Measurements from ENCODE around the gene ANKRD27.
"Not testable (repeated sequence)": the region's sequence is repeated elsewhere in the genome, so short reads cannot be mapped to it uniquely, and the experiment has no call there.

Gene ANKRD27

DNA sequence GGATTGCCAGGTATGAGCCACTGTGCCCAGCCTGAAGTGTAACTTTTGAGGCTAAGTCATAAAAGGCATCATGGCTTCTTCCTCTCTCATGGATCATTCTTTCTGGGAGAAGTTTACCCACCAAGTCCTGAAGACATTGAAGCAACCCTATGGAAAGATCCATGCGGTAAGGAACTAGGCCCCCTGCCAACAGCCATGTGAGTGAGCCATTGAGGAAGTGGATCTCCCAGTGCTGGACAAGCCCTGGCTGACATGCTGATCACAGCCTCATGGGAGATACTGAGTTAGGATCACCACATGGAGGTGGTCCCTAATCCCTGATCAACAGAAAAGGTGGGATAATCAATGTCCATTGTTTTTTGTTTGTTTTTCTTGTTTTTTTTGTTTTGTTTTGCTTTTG, 13.3 kb upstream of the ANKRD27 start:
- no peak for DNase-seq (ENCODE audit: low read depth)

DNA sequence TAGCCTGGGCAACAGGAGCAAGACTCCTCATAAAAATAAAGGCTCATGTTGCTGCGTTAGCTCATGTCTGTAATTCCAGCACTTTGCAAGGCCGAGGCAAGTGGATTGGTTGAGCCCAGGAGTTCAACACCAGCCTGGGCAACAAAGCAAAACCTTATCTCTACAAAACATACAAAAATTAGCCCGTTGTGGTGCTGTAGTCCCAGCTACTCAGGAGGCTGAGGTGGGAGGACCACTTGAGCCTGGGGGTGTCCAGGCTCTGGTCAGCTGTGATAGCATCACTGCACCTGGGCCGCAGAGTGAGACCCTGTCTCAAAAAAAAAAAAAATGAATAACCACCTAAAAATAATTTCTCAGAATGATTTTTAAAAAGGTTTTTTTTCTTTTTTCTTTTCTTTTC, 12.7 kb upstream of the ANKRD27 start:
- no peak for DNase-seq (ENCODE audit: low read depth)

DNA sequence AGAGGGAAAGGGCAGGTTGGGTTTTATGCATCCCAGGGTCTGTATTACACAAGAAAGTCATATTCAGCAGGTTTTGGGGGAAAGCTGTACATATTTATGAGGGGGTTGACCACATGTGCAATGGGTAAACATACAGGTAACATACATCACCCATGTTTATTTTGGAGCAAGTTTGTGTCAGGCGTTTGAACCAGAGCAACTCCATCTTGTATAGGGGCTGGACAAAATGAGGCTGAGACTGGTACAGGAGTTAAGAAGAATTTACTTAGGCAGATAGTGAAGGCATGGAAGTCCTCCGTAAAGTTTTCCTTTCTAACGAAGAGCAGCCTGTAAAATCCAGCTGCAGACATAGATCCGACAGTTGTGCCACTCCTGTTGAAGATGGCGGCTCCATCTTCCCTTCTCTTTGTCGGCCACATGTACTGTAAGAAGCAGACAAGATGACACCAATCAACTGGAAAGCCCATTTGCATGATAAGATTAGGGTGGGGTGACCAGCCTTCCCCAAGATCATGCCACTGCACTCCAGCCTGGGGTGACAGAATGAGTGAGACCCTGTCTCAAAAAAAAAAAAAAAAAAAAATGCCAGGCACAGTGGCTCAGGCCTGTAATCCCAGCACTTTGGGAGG, 12.0 kb upstream of the ANKRD27 start:
- DNase-seq (ENCODE audit: low read depth): no peak

DNA sequence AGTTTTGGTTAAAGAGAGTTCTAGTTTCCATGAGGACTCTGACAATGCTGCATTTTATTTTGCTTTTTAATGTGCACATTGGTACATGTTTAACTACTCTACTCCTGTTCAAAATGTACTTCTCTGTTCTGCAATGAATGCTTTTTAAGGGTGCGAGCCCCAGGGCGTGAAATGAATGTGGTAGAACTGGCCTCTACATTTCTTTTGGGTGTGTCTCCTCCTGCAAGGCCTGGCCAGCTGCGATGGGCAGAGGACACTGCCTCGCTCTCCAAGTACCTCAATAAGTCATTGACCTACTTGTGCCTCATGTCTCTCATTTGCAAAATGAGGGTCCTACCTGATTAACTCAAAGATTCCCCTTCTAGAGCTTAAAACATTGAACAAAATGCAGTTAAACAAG, 7.3 kb upstream of the ANKRD27 start:
- no peak for DNase-seq (ENCODE audit: low read depth)

DNA sequence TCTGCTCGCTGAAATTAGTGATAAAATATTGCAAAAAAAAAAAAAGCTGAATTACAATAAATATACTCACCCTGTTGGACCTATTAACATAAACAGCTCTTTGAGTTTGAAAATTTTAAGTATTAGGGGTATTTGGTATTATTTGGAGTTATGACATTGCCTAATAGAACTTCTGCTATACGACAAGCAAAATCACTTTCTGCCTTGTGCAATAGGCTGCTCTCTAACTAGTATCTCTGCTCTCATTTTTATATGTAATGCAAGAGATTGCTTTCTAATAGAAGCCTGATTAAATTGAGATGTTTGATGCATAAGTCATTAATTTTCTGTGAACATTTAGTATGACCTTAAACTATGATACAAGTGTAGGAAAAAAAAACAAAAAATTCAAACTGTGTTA, 6.0 kb upstream of the ANKRD27 start:
- no peak for DNase-seq (ENCODE audit: low read depth)

DNA sequence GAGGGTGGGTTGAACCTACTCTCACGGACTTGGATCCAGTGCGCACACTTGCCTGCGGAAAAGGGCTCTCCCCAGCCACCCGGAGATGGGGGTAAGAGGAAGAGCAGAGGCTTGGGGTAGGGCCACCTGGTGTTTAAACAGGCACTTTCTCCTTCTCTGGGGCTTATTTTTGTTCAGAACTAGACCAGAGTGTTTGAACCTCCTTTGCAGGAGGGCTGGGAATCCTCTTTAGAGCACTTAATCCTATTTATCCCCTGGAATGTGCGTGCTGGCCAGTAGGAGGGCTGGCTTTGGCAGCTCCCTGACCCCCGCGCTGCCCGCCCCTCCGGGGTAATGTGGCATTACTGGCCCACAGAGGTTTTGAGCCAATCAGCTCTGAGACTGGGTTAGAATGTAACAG, 2.7 kb upstream of the ANKRD27 start:
- no peak for DNase-seq (ENCODE audit: low read depth)

DNA sequence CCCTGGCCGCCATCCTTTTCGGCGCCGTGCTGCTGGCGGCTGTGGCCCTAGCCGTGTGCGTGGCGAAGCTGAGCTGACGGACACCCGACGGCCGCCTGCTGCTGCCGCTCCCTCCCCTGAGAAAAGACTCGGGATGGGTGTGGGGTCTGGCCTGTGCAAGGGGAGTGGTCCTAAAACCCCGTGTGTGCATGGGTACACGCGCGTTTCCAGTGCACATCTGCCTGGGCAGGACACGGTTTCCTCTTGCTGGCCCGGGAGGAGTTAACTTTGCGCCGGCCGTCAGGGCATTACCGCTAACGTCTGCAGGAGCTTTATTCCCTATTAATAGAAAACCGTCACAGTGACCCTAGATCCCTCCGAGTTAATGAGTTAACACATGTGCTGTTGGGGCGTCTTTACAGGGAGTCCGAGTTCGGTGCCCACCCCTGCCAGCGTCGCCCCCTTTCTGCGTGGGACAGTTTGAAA, 1.9 kb upstream of the ANKRD27 start:
- DNase-seq (ENCODE audit: low read depth): no peak

DNA sequence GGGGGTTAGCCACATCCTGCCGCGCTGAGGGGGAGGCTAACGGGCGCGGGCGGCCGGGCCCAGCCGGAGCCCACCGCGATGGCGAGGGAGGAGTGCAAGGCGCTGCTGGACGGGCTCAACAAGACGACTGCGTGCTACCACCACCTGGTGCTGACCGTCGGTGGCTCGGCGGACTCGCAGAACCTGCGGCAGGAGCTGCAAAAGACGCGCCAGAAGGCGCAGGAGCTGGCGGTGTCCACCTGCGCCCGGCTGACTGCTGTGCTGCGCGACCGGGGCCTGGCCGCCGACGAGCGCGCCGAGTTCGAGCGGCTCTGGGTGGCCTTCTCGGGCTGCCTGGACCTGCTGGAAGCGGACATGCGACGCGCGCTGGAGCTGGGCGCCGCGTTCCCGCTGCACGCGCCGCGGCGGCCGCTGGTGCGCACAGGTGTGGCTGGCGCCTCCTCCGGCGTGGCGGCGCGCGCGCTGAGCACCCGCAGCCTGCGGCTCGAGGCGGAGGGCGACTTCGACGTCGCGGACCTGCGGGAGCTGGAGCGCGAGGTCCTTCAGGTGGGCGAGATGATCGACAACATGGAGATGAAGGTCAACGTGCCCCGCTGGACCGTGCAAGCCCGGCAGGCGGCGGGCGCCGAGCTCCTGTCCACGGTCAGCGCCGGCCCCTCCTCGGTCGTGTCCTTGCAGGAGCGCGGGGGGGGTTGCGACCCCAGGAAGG, 1.4 kb upstream of the ANKRD27 start:
- no peak for DNase-seq (ENCODE audit: low read depth)

DNA sequence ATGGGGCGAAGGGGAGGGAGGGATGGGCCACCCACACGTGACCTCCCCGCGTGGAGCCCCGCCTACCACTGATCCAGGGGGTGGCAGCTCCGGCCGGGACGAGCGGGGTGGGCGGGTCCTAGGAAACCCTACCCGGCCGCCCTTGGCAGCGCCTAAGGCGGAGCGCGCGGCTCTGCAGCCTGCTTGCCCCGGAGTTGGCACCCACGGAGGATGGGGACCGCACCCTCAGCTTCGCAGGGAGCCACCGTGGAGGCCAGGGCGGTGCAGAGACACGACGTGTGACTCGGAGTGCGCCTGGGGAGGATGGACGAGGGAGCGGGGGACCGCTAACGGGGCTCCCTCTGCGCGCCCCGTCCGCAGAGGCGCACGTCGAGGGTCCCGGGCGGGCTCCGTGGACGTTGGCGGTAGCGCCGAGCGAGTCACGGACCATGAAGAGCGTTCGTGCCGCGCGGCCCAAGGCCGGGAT, 773 bp upstream of the ANKRD27 start, which contains the start of gene RGS9BP:
Gene RGS9BP (plus strand): TSS at position 129 of the 466 bp plus-strand sequence. CDS start 416 bp downstream, outside the sequence.
- peak; percentile 56 for DNase-seq (ENCODE audit: low read depth)

DNA sequence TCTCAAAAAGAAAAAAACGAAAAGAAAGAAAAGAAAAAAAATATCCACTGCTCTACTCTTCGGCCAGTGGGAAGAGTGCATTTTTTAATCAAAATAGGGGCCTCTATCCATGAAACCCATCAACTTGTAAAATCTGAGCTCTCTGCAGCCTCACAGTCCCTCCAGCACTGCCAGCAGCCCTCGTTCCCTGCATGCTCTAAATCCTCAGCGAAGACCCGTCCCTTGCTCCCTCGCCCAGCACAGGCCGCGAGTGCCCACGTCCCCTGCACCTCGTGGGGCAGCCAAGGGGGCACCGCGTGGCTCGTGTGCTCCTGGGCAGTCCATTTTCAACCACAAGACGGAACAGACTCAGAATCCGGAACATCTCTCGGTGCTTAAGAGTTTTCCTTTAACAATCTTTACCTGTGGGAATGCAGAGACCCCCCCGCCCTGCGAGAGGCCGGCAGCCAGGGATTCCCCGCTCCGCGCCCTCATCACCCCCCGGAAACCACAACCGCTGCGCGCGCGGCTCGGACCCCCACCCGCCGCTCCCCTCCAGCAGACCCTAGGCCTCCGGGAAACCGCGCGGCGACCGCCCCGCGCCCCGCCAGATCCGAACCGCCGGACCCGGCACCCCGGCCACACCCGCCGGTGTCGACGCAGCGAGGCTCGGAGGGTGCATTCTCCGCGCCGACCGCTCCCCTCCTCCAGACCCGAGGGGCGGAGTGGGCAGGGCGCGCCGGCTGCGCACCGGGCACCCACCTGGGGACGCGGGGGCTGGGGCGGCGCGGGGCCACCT, 638 bp downstream of the ANKRD27 start:
- DNase-seq (ENCODE audit: low read depth): no peak

DNA sequence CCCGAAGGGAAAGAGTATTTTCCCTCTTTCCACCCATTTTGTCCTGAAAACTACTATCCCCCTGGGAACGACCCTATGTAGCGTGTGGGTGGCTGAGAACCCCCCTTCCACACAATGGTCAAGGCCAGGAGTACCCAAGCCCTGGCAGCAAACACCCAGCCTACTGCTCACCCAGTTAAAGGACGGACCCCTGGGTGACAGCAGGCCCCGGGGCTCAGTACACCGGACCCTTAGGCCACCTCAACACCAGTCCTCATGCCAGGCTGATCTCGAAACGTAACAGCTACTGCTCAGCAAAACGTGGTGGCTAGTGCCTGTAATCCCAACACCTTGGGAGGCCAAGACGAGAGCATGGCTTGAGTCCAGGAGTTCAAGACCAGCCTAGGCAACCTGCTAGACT, 1.4 kb downstream of the ANKRD27 start:
- no peak for DNase-seq (ENCODE audit: low read depth)

DNA sequence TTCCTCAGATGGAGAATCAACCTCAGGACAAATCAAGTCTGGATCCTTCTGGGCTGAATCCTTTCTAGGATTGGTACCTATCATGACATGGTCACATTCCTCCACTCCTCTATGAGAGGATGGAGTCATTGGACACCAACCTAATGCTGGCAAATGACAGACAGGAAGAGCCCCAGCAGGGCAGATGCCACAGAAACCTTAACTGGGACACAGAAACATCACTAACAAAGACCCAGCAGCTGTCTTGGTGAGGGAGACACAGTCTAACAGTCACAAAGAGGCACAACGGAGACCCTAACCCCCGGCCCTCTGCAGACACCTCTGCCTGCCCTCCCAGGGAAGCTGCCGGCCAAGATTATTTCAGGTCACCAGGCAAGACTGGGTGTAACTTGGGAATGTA, 2.1 kb downstream of the ANKRD27 start:
- DNase-seq (ENCODE audit: low read depth): no peak

DNA sequence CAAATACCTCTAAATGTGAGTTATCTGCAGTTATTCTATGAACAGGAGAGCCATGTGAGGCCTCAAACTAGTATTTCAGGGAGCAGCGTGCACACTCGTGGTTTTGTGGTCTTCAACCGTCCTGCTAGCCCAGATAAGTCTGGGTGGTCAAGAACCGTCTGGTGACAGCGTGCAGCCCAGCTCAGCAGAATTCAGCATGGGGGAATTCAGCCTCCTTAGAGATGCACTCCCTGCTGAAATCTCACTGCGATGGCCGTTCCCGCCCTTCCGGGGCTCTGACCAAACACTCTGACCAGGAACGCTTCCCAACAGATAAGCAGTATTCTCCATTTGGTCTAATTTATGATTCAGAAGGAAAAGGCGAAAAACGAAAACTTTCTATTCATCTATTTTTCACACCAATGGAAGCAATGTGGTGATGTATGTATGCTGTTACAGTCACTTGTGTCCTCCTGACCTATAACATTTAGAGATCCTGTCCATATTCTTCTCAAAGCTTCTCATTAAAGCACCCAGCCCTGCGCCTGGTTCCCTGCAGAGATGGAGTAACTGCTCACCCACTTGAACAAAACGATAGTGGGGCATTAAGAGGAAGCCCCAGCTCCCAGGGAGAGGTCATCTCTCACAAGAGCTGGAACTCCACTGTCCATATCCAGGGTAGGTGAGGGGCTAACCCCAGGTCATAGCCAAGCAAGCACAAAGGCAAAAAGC, 2.9 kb downstream of the ANKRD27 start:
- peak; percentile 50 for DNase-seq (ENCODE audit: low read depth)

DNA sequence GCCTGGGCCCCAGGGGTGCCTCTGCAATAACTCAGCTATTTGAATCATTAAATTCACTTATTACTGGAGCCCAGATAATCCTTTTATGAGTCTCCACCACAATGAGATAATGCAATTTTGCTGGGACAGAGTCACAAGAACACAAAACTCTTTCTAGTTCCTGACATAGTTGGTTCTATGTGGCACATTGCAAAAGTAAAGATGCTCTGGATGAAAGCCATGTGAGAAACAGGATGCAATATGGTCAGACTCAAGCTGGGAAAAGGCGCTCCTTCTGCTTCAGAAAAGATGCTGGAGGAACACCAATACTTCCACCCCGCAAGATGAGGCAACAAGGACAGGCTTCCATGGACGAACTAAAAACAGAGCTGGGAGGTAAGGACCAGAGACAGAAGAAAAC, 5.7 kb downstream of the ANKRD27 start:
- DNase-seq (ENCODE audit: low read depth): no peak

DNA sequence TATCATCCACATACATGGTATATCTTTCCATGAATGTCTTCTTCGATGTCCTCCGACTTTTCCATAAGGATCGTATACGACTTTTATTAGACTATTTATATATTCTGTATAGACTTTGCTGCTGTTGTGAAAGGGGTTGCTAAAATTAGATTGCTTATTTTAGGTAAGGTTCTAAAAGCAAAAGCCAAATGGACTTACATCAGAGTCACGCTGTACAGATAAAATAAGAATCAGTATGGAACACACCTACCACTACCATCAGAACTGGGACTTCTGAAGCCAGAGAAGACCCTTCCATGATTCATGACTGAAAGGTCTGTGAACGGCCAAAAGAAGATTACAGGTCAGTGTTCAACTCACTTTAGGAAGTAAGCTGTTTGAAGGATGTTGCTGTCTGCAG, 8.9 kb downstream of the ANKRD27 start:
- DNase-seq (ENCODE audit: low read depth): no peak

DNA sequence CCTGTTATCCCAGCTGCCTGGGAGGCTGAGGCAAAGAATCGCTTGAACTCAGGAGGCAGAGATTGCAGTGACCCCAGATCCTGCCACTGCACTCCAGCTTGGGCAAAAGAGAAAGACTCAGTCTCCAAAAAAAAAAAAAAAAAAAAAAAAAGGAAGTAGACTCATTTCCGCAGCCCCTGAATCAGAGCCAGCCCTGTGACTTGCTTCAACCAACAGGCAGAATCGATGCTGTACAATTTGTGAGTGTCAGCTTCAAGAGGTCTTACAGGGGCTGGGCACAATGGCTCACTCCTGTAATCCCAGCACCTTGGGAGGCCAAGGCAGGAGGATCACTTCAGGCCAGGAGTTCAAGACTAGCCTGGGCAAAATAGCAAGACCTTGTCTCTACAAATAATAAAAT, 12.8 kb downstream of the ANKRD27 start:
- DNase-seq (ENCODE audit: low read depth): no peak

DNA sequence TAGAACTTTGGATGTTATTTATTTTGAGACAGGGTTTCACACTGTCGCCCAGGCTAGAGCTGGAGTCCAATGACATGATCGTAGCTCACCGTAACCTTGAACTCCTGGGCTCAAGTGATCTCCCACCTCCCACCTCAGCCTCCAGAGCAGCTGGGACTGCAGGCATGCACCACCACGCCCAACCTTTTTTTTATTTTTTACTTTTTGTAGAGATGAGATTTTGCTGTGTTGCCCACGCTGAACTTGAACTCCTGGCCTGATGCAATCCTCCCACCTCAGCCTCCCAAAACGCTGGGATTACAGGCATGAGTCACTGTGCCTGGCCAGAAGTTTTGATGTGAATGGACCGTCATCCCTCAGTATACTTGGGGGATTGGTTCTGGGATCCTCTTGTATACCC, 13.7 kb downstream of the ANKRD27 start:
- no peak for DNase-seq (ENCODE audit: low read depth)

DNA sequence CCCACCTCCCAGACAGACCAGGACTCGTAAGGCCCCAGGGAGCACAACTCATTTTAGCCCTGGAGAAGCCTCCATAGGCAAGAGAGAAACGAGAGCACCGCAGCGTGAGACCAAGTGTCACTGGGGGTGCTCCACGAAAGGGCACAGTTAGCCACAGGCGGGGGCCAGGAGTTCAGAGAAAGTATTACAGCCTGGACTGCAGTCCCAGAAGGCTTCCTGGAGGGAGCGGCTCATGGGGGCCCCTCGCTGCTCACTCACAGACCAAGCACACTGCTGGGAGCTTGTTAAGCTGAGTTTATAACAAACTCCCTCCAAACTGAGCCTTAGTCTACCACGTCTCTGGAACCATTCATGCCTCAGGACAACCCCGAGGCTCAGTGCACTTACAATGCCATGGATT, 16.5 kb downstream of the ANKRD27 start:
- DNase-seq (ENCODE audit: low read depth): no peak

DNA sequence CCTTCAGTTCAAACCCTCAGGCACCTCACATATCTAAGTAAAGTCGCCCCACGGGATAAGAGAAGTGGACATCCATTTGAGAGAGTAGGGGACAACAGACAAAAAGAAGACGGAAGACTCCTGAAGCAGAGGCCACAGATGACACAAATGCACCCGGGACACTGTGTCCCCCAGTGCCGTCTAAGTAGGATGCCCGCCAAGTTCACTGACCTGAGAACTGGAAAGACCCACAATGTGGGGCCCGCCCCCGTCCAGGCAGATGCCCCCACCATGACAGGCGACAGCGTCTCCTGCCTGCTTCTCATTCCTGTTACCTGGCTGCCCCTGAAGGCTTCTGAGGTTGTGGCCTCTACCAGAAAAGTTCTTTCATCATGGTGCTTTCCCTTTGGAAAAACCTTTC, 16.9 kb downstream of the ANKRD27 start:
- DNase-seq (ENCODE audit: low read depth): no peak

DNA sequence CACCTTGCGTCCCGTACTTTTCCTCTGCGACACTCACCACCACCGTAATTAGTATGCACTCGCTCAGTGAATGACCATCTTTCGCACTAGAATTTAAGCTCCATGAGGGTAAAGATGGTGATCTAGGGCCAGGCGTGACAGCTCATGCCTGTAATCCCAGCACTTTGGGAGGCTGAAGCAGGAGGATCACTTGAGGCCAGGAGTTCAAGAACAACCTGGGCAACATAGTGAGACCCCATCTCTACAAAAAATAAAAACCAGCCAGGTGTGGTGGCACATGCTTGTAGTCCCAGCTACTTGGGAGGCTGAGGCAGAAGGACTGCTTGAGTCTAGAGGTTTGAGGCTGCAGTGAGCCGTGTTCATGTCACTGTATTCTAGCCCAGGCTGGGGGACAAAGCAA, 18.6 kb downstream of the ANKRD27 start:
- DNase-seq (ENCODE audit: low read depth): not testable (repeated sequence)

DNA sequence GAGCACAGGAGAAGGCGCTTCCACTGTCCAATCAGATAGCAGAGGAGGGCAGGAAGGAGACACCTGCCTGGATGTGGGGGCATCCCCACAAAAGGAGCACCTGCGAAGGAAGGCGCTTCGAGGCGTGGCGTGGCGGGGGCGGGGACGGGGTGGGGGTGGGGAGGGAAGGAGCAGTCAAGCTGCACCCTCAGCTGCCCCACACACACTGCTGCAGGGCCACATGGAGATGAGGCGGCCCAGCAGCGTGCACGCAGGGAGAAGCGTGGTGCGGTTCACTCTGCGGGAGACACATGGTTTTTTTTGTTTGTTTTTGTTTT, 21.4 kb downstream of the ANKRD27 start:
- no peak for DNase-seq (ENCODE audit: low read depth)

DNA sequence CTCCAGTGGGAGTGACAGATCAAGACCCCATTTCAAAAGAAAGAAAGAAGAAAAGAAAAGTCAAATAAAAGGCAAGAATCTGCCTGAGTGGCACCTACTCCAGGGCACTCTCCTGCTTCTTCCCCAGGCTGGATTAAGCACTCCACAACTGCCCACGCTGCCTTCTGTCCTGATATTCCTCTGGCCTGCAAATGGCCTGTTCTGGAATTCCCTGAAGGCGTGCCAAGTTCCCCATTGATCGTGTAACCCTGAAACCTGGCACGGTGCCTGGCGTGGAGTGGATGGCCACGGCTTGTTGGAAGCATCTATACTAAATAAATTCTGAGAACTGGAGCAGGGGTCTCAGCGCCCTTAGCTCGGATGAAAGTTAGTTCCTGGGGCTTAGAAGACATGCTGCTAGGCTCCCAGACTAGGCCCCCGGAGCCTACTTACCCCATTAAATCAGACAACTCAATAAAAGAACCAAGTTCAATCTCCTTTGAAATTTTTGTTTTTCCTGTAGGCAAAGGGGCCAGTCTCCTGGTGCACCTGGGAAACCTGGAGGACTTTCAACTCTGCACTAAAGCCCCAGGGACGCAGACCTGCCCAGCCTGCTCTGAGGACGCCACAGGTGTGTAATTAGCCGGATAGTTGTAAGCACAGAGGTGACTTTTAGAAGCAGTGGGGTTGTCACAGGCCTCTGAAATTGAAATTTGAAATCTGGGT, 21.9 kb downstream of the ANKRD27 start:
- DNase-seq (ENCODE audit: low read depth): no peak

Data from CMK (cell line).